Upper lobe of left lung (tissue), 6 donors: Measurements from ENCODE around the gene DLG2. TPM values are rescaled to one million over a fixed set of nuclear protein-coding genes. Genes with fewer than 3 reads are reported as not detected.

Experiments
- ATAC-seq, 2 donors: fragments of 200-7000 bp; cut with Tn5 transposase; one replicate each; pipeline ENCODE4 v1.9.1; 2022; ENCODE audit warnings: mild to moderate bottlenecking in 2 of 2, moderate library complexity in 2 of 2; ENCODE audit not compliant: low FRiP score in 2 of 2
- DNase-seq, 2 donors: peaks; one replicate each; pipeline ENCODE4 v3.0.0-alpha.2; 2019 to 2020
- H3K27ac ChIP-seq, 4 donors: fragments of 200-600 bp; sonication (generic); one replicate each; pipeline ENCODE4 v1.5.1; 2016 to 2019
- H3K27me3 ChIP-seq, 4 donors: fragments of 200-600 bp; sonication (generic); one replicate each; pipeline ENCODE4 v1.5.1; 2017 to 2019
- H3K36me3 ChIP-seq, 4 donors: fragments of 200-600 bp; sonication (generic); one replicate each; pipeline ENCODE4 v1.5.1; 2016 to 2019
- H3K4me1 ChIP-seq, 4 donors: fragments of 200-600 bp; sonication (generic); one replicate each; pipeline ENCODE4 v1.5.1; 2018 to 2019
- H3K4me3 ChIP-seq, 4 donors: fragments of 200-600 bp; sonication (generic); one replicate each; pipeline ENCODE4 v1.5.1; 2017 to 2019; ENCODE audit warnings: mild to moderate bottlenecking in 2 of 4, moderate library complexity in 1 of 4
- H3K9me3 ChIP-seq, 4 donors: fragments of 200-600 bp; sonication (generic); one replicate each; pipeline ENCODE4 v1.5.1; 2018 to 2019
- CTCF ChIP-seq, 6 experiments: fragments of 450-650 bp in 4 of 6; fragments of 200-600 bp in 2 of 6; sonication (generic) in 2 of 6; IDR thresholded peaks; one replicate each; pipeline ENCODE4 v1.5.1; 2016 to 2019; ENCODE audit warnings: antibody characterized with exemption in 6 of 6
- EP300 ChIP-seq, 4 donors: sonication (generic); formaldehyde crosslinking; IDR thresholded peaks; one replicate each; pipeline ENCODE4 v1.5.1; 2017; ENCODE audit warnings: antibody characterized with exemption in 4 of 4, control low read depth in 2 of 4
- POLR2A ChIP-seq, 4 donors: fragments of 450-650 bp; IDR thresholded peaks; one replicate each; pipeline ENCODE4 v1.5.1; 2016 to 2017; ENCODE audit warnings: antibody characterized with exemption in 4 of 4, mild to moderate bottlenecking in 2 of 4
- POLR2AphosphoS5 ChIP-seq, 2 donors: sonication (generic); formaldehyde crosslinking; IDR thresholded peaks; one replicate each; pipeline ENCODE4 v1.5.1; 2017; ENCODE audit warnings: antibody characterized with exemption in 2 of 2
- WGBS, 2 donors: methylation state at CpG; one replicate each; pipeline ENCODE4 v1.1.5; 2017 to 2018; 5-methylcytosine and 5-hydroxymethylcytosine counted together
- total RNA-seq, 6 donors: library from RNA; depleted of rRNA in 4 of 6; stranded (reverse); fragments of >200 nt in 4 of 6; gene quantifications; one replicate each; pipeline versions ENCODE4 v1.1.0 to v1.2.1, GENCODE V29; 2016 to 2021
- donor health status: DM: no; HTN: no; CAD: no; lungs with moderate emphysema.
- donor health status: DM: no; HTN: yes; CAD: no; lungs with severe emphysema.

Gene DLG2
- total RNA-seq, 6 donors from 2014 or later, result 3.4 to 37.7 (median 9.1) TPM

DNA sequence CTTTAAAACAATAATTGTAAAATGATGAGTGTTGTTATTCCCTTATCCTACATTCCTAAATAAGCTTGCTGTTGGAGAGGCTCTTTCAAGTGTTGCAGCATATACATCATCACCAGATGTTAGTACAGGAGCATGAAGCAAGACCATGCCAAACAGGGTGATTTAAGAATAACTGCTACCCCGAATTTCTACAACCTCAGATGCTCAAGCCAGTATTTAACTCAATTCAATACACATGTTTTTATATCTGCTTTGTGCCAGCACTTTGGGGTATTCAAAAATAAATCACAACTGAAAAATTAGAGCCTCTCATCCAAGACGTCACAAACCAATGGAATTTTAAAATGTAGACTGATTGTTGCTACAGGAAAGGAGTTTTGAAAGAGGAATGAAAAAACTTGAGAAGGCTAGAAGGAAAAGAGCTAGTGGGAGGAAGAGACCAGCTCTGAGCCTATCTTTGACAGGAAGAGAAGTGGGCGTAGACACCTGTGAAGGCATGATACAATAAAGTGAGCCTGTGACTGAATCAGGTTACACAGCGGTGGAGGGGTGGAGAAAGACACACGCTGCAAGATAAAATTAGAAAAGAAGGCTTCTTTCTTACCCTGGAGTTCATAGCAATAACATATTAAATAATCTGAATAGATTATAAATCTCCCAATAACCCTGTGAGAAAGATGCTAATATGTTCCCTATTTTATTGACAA is 95.8 kb downstream of the DLG2 start:
- no peaks in the 10 kb centered on the region for H3K4me1 ChIP-seq
- H3K4me3 ChIP-seq, result no peak overlapping the region
- no peaks in the 10 kb centered on the region for H3K27me3 ChIP-seq
- no peak overlapping the region for H3K27ac ChIP-seq
- no peak for ATAC-seq
- no peak for TF ChIP-seq EP300 (IDR thresholded peaks at IDR 0.05)
- no peak for DNase-seq
- H3K9me3 ChIP-seq, result peaks cover 0 to 9% (median 3%) of the 10 kb centered on the region in 4 donors
- no peaks in the 10 kb centered on the region for H3K36me3 ChIP-seq
- WGBS, 2 donors, result 63 to 67% methylated on average over 5 of the region's 5 CpGs

DNA sequence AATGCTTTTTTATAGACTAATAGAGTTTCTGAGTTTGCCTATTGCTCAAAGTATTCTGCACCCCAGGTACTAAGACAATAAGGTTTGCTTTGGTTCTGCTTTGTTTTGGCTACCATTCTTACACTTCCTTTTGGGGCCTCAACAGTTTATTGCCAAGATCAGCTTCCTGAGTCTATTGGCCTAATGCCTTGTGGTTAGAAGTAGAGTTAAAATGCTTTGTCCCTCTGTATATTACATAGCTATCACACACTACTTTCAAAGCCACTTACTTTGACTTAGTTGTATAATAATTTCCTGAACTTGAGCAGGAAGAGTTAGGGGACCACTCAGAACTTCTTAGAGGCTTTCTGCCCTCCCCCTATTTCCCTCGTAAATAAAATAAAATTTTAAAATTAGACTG is 96.5 kb downstream of the DLG2 start:
- no peak overlapping the region for H3K27ac ChIP-seq
- TF ChIP-seq POLR2AphosphoS5 (IDR thresholded peaks at IDR 0.05), result no peak
- TF ChIP-seq CTCF (IDR thresholded peaks at IDR 0.05), result no peak
- TF ChIP-seq EP300 (IDR thresholded peaks at IDR 0.05), result no peak
- TF ChIP-seq POLR2A (IDR thresholded peaks at IDR 0.05), result no peak
- no peaks in the 10 kb centered on the region for H3K36me3 ChIP-seq
- H3K4me3 ChIP-seq, result no peak overlapping the region
- H3K4me1 ChIP-seq, result no peaks in the 10 kb centered on the region
- no peaks in the 10 kb centered on the region for H3K27me3 ChIP-seq
- DNase-seq (no peak), ATAC-seq (no peak)
- peaks cover 0 to 8% (median 3%) of the 10 kb centered on the region in 4 donors for H3K9me3 ChIP-seq
- WGBS, 2 donors, result 38 to 49% methylated on average over 1 of the region's 1 CpG

- no peak overlapping the region for H3K27ac ChIP-seq
- H3K27me3 ChIP-seq, result no peaks in the 10 kb centered on the region
- H3K4me1 ChIP-seq, result no peaks in the 10 kb centered on the region
- TF ChIP-seq EP300 (IDR thresholded peaks at IDR 0.05) (no peak), POLR2AphosphoS5 (IDR thresholded peaks at IDR 0.05) (no peak), POLR2A (IDR thresholded peaks at IDR 0.05) (no peak), CTCF (IDR thresholded peaks at IDR 0.05) (no peak)
- H3K9me3 ChIP-seq, result peaks cover 0 to 17% (median 9%) of the 10 kb centered on the region in 4 donors
- peaks cover 0 to 3% (median 0%) of the 10 kb centered on the region in 4 donors for H3K36me3 ChIP-seq
- no peak for ATAC-seq
- H3K4me3 ChIP-seq, result no peak overlapping the region
- no peak for DNase-seq
These were observed 100.6 kb downstream of the DLG2 start for GRCh38 chr11:85526564-85526963.

- H3K36me3 ChIP-seq, result peaks cover 0 to 3% (median 0%) of the 10 kb centered on the region in 4 donors
- no peak overlapping the region for H3K4me3 ChIP-seq
- 62 to 68% methylated on average over 3 of the region's 3 CpGs for WGBS, 2 donors
- no peak overlapping the region for H3K27ac ChIP-seq
- no peaks in the 10 kb centered on the region for H3K4me1 ChIP-seq
- no peak for TF ChIP-seq CTCF (IDR thresholded peaks at IDR 0.05)
- TF ChIP-seq EP300 (IDR thresholded peaks at IDR 0.05), result no peak
- no peak for TF ChIP-seq POLR2A (IDR thresholded peaks at IDR 0.05)
- TF ChIP-seq POLR2AphosphoS5 (IDR thresholded peaks at IDR 0.05), result no peak
- DNase-seq (no peak), ATAC-seq (no peak)
- no peaks in the 10 kb centered on the region for H3K27me3 ChIP-seq
- peaks cover 0 to 20% (median 9%) of the 10 kb centered on the region in 4 donors for H3K9me3 ChIP-seq
These were observed 101.5 kb downstream of the DLG2 start for GRCh38 chr11:85525686-85526085.

GRCh38 chr11:85517272-85517671 is 109.9 kb downstream of the DLG2 start:
- Histone ChIP-seq H3K4me3 (no peak overlapping the region), H3K27me3 (no peaks in the 10 kb centered on the region), H3K27ac (no peak overlapping the region), H3K4me1 (no peaks in the 10 kb centered on the region), H3K36me3 (peaks cover 0 to 2% (median 0%) of the 10 kb centered on the region in 4 donors), H3K9me3 (peaks cover 0 to 9% (median 4%) of the 10 kb centered on the region in 4 donors)
- ATAC-seq (no peak), DNase-seq (no peak)
- TF ChIP-seq CTCF (IDR thresholded peaks at IDR 0.05) (no peak), POLR2AphosphoS5 (IDR thresholded peaks at IDR 0.05) (no peak), EP300 (IDR thresholded peaks at IDR 0.05) (no peak), POLR2A (IDR thresholded peaks at IDR 0.05) (no peak)
